T follicular helper cell (primary cell): ENCODE data around the gene GAGE12G.
"Not testable (repeated sequence)": the region's sequence is repeated elsewhere in the genome, so short reads cannot be mapped to it uniquely, and the experiment has no call there.

Experiments used
- DNase-seq: peaks from one replicate; pipeline ENCODE4 v3.0.0-alpha.2; 2020; ENCODE audit warnings: low read depth
- total RNA-seq, 2 experiments: gene quantifications; one replicate each; lab custom pipeline; 2026; lab: John Stamatoyannopoulos, UW

Gene GAGE12G, protein sequence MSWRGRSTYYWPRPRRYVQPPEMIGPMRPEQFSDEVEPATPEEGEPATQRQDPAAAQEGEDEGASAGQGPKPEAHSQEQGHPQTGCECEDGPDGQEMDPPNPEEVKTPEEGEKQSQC
- total RNA-seq, result 0 reads per million in 2 experiments

DNA sequence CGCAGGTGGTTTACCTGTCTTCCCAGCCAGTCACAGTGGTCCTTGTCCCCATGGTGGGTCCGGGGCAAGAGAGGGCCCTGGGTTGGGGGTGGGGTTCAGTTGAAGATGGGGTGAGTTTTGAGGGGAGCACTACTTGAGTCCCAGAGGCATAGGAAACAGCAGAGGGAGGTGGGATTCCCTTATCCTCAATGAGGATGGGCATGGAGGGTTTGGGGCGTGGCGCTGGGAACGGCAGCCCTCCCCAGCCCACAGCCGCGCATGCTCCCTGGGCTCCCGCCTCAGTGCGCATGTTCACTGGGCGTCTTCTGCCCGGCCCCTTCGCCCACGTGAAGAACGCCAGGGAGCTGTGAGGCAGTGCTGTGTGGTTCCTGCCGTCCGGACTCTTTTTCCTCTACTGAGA, at the start of gene GAGE12G:
Gene GAGE12G, plus strand, starts transcription at position 301 of the 400 bp plus-strand sequence. CDS start 1,155 bp downstream, outside the sequence.
- not testable (repeated sequence) for DNase-seq

DNA sequence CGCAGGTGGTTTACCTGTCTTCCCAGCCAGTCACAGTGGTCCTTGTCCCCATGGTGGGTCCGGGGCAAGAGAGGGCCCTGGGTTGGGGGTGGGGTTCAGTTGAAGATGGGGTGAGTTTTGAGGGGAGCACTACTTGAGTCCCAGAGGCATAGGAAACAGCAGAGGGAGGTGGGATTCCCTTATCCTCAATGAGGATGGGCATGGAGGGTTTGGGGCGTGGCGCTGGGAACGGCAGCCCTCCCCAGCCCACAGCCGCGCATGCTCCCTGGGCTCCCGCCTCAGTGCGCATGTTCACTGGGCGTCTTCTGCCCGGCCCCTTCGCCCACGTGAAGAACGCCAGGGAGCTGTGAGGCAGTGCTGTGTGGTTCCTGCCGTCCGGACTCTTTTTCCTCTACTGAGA, 38.3 kb upstream of the GAGE12G start, which contains the start of gene GAGE12C:
Gene GAGE12C, plus strand, starts transcription at position 301 of the 400 bp plus-strand sequence. CDS start 1,155 bp downstream, outside the sequence.
- DNase-seq, result not testable (repeated sequence)

DNA sequence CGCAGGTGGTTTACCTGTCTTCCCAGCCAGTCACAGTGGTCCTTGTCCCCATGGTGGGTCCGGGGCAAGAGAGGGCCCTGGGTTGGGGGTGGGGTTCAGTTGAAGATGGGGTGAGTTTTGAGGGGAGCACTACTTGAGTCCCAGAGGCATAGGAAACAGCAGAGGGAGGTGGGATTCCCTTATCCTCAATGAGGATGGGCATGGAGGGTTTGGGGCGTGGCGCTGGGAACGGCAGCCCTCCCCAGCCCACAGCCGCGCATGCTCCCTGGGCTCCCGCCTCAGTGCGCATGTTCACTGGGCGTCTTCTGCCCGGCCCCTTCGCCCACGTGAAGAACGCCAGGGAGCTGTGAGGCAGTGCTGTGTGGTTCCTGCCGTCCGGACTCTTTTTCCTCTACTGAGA, 28.8 kb upstream of the GAGE12G start, which contains the start of gene GAGE12D:
Gene GAGE12D, plus strand, starts transcription at position 301 of the 400 bp plus-strand sequence. CDS start 1,155 bp downstream, outside the sequence.
- not testable (repeated sequence) for DNase-seq

DNA sequence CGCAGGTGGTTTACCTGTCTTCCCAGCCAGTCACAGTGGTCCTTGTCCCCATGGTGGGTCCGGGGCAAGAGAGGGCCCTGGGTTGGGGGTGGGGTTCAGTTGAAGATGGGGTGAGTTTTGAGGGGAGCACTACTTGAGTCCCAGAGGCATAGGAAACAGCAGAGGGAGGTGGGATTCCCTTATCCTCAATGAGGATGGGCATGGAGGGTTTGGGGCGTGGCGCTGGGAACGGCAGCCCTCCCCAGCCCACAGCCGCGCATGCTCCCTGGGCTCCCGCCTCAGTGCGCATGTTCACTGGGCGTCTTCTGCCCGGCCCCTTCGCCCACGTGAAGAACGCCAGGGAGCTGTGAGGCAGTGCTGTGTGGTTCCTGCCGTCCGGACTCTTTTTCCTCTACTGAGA, 19.2 kb upstream of the GAGE12G start, which contains the start of gene GAGE12E:
Gene GAGE12E, plus strand, starts transcription at position 301 of the 400 bp plus-strand sequence. CDS start 1,155 bp downstream, outside the sequence.
- DNase-seq, result not testable (repeated sequence)

DNA sequence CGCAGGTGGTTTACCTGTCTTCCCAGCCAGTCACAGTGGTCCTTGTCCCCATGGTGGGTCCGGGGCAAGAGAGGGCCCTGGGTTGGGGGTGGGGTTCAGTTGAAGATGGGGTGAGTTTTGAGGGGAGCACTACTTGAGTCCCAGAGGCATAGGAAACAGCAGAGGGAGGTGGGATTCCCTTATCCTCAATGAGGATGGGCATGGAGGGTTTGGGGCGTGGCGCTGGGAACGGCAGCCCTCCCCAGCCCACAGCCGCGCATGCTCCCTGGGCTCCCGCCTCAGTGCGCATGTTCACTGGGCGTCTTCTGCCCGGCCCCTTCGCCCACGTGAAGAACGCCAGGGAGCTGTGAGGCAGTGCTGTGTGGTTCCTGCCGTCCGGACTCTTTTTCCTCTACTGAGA, 9.7 kb upstream of the GAGE12G start, which contains the start of gene GAGE12F:
Gene GAGE12F, plus strand, starts transcription at position 301 of the 400 bp plus-strand sequence. CDS start 1,155 bp downstream, outside the sequence.
- not testable (repeated sequence) for DNase-seq

DNA sequence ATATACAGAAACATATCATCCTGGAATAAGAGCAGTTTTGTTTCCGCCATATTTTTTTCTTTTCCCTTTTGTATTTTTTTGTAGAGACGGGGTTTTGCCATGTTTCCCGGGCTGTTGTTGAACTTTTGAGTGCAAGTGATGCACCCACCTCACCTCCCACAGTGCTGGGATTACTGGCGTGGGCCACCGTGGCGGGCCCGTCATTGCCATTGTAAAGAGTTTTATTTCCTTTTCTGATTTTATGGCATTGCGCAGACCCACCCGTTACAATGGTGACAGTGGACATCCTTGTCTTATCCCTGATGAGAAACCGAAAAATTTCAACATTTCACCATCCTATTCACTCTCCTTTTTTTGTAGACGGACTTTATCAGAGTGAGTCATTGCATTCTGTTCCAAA, 1.5 kb upstream of the GAGE12G start:
- not testable (repeated sequence) for DNase-seq

DNA sequence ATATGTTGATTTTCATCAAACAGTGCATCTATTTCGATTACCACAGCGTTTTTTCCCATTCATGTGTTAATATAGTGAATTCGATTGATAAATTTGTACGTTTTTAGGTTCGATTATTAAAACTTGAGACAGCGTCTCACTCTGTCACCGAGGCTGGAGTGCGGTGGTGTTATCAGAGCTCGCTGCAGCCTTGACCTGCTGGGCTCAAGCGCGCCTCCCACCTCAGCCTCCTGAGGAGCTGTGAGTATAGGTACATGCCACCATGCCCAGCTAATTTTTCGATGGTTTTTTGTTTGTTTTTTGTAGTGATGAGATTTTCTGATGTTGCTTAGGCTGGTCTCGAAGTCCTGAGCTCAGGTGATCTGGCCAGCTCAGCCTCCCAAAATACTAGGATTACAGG, 1.0 kb upstream of the GAGE12G start:
- not testable (repeated sequence) for DNase-seq

DNA sequence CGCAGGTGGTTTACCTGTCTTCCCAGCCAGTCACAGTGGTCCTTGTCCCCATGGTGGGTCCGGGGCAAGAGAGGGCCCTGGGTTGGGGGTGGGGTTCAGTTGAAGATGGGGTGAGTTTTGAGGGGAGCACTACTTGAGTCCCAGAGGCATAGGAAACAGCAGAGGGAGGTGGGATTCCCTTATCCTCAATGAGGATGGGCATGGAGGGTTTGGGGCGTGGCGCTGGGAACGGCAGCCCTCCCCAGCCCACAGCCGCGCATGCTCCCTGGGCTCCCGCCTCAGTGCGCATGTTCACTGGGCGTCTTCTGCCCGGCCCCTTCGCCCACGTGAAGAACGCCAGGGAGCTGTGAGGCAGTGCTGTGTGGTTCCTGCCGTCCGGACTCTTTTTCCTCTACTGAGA, 9.4 kb downstream of the GAGE12G start, which contains the start of gene GAGE12H:
Gene GAGE12H, plus strand, starts transcription at position 301 of the 400 bp plus-strand sequence. CDS start 1,155 bp downstream, outside the sequence.
- not testable (repeated sequence) for DNase-seq

DNA sequence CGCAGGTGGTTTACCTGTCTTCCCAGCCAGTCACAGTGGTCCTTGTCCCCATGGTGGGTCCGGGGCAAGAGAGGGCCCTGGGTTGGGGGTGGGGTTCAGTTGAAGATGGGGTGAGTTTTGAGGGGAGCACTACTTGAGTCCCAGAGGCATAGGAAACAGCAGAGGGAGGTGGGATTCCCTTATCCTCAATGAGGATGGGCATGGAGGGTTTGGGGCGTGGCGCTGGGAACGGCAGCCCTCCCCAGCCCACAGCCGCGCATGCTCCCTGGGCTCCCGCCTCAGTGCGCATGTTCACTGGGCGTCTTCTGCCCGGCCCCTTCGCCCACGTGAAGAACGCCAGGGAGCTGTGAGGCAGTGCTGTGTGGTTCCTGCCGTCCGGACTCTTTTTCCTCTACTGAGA, 19.0 kb downstream of the GAGE12G start, which contains the start of gene GAGE2A:
Gene GAGE2A, plus strand, starts transcription at position 301 of the 400 bp plus-strand sequence. CDS start 1,155 bp downstream, outside the sequence.
- not testable (repeated sequence) for DNase-seq

DNA sequence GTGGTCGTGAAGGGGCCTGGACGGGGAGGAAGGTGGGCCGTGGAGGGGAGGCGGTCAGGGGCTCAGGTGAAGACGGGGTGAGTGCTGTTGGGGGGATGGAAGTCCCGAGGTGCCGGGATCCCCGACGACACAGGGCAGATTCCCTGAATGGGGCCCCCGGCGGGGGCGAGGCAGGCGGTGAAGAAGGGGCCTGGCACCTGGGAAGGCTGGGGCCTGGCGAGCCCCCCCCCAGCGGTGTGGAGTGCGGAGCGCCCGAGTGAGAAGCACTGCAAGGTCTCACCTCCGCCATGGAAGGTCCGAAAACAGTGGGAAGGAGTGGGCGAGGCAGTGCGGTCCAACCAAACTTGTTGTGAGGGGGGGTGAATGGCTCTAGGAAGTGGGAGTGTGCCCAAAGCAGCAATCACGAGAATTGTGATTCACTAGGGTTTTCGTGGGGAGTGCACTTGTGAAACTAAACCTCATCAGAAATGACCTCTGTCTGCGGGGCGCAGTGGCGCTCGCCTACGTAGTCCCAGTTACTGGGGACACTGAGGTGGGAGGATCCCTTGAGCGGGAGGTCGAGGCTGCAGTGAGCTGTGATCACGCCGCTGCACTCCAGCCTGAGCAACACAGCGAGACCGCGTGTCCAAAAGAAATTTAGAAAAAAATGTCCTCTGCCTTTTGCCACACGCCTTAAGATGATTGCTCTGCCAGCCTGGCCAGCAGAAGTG, 19.7 kb downstream of the GAGE12G start:
- DNase-seq, result peak; percentile 12

DNA sequence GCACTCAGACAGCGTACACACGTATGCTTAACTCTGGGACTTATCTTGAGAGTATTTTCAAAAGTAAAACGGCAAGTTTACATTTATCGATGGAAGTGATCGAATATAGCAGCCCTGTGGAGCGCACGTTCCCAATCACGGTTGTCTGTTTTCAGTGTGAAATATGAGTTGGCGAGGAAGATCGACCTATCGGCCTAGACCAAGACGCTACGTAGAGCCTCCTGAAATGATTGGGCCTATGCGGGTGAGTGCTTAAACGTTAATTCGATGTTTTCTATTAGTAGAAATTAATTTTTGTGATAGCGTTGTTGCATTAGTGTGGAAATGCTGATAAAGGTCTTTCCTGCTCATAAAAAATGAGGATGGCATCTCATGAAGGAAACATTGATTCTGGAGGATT, 20.3 kb downstream of the GAGE12G start:
- not testable (repeated sequence) for DNase-seq

DNA sequence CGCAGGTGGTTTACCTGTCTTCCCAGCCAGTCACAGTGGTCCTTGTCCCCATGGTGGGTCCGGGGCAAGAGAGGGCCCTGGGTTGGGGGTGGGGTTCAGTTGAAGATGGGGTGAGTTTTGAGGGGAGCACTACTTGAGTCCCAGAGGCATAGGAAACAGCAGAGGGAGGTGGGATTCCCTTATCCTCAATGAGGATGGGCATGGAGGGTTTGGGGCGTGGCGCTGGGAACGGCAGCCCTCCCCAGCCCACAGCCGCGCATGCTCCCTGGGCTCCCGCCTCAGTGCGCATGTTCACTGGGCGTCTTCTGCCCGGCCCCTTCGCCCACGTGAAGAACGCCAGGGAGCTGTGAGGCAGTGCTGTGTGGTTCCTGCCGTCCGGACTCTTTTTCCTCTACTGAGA, 28.5 kb downstream of the GAGE12G start, which contains the start of gene GAGE1:
Gene GAGE1, plus strand, starts transcription at position 301 of the 400 bp plus-strand sequence. CDS start 1,155 bp downstream, outside the sequence.
- DNase-seq, result not testable (repeated sequence)

DNA sequence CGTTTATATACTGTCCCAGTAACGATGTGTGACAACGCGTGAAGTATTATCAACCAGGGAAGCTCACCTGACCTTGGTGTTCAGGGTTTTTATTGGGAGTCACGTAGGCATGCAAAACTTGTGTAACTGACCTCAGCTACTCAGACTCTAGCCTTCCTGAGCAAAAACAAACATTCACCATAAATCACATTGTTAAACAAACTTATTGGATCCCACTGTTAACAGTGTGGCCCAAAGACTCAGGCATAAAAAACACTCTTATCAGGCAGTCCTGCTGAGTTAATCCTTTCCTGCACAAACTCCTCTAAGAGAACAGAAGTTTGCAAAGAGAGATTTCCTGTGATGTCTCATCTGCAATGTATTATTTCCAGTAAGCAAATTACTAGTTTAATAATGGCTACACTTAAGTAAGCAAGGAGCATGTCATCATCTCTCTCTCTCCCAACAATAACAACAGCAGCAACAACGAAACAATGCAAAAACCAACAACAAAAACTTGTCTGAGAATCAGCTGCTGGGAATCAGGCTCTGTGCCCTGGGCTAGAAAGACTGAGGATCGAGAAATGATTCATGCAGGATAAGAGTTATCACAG, 40.6 kb downstream of the GAGE12G start:
- DNase-seq, result no peak

DNA sequence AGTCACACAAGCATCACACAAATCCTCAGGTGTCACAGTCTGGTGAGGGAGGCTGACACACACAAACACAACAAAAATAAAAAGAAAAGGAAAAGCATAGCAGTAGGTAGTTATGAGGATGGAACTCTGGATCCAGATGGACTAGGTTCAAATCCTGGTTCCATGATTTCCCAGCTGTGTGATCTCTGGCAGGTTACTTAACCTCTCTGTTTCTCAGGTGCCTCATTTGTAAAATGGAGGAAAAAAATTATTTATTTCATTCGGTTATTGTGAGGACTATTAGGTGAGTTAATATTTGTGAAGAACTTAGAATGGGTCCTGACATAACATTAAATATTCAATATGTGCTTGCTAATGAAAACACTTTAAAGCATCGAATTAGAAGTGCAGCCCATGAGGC, 48.4 kb downstream of the GAGE12G start:
- no peak for DNase-seq
